ENCODE data around the gene C2CD4C. TPM values are rescaled to one million over a fixed set of nuclear protein-coding genes. Genes with fewer than 3 reads are reported as not detected.

Gene C2CD4C
- total RNA-seq, 2 donors from 2014 or later, result not detected

DNA sequence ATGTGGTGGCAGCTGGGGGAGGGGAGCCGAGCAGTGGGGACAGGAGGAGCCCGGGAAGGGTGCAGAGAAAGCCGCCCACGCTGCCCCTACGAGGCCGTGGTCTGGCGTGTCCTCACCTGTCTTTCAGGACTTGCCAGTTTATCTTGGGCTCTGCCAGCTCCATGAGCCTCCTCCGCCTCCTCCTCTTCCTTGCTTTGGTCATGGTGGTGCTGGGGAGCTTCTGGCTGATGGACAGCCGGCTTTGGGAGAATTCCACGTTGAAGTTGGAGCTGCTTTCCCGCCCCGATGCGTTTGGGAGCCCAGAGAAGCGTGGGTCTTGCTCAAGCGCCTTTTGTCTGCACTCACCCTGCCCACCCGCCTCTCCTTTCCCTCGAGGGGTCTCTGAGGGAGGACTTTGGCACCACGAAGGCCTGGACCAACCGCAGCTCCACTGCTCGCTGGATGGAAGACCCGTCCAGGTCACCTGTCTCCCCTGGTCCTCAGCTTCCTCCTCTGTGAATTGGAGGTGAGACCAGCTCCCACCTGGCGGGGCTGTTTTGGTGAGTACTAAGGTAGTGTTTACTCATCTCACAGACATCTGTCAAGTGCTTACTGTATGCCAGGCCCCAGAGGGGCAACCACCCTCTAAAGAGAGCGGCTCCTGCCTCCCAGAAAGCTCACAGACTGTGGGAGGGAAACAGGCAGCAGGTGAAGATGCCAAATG, 34.6 kb downstream of the C2CD4C start:
- Mint-ChIP-seq H3K4me3 (no peak overlapping the region), H3K4me1 (peaks cover 2% of the 10 kb centered on the region), H3K36me3 (ENCODE audit: low read depth) (peaks cover 2% of the 10 kb centered on the region), H3K27ac (no peak overlapping the region), H3K27me3 (peaks cover 37% of the 10 kb centered on the region)
- ATAC-seq, result no peak
- H3K9me3 ChIP-seq (ENCODE audit: control insufficient read depth, low read length, poor library complexity, severe bottlenecking), result no peaks in the 10 kb centered on the region
- DNase-seq, result no peak

- H3K9me3 ChIP-seq (ENCODE audit: control insufficient read depth, low read length, poor library complexity, severe bottlenecking), result no peaks in the 10 kb centered on the region
- H3K4me3 Mint-ChIP-seq, result no peak overlapping the region
- H3K4me1 Mint-ChIP-seq, result peaks cover 2% of the 10 kb centered on the region
- no peak overlapping the region for H3K27ac Mint-ChIP-seq
- H3K36me3 Mint-ChIP-seq (ENCODE audit: low read depth), result peaks cover 2% of the 10 kb centered on the region
- peaks cover 40% of the 10 kb centered on the region for H3K27me3 Mint-ChIP-seq
- DNase-seq (no peak), ATAC-seq (no peak)
Observed at GRCh38 chr19:373391-374182, 35.4 kb downstream of the C2CD4C start.

- H3K9me3 ChIP-seq (ENCODE audit: control insufficient read depth, low read length, poor library complexity, severe bottlenecking), result no peaks in the 10 kb centered on the region
- ATAC-seq (no peak), DNase-seq (no peak)
- H3K4me1 Mint-ChIP-seq, result no peaks in the 10 kb centered on the region
- H3K36me3 Mint-ChIP-seq (ENCODE audit: low read depth), result no peaks in the 10 kb centered on the region
- no peak overlapping the region for H3K4me3 Mint-ChIP-seq
- no peak overlapping the region for H3K27ac Mint-ChIP-seq
- H3K27me3 Mint-ChIP-seq, result peaks cover 44% of the 10 kb centered on the region
Observed at GRCh38 chr19:372306-372890, 36.5 kb downstream of the C2CD4C start.

- peaks cover 52% of the 10 kb centered on the region for H3K27me3 Mint-ChIP-seq
- H3K9me3 ChIP-seq (ENCODE audit: control insufficient read depth, low read length, poor library complexity, severe bottlenecking), result no peaks in the 10 kb centered on the region
- H3K27ac Mint-ChIP-seq, result no peak overlapping the region
- no peaks in the 10 kb centered on the region for H3K36me3 Mint-ChIP-seq (ENCODE audit: low read depth)
- no peaks in the 10 kb centered on the region for H3K4me1 Mint-ChIP-seq
- H3K4me3 Mint-ChIP-seq, result no peak overlapping the region
- ATAC-seq, result no peak
- DNase-seq, result no peak
Observed at GRCh38 chr19:371501-372168, 37.3 kb downstream of the C2CD4C start.

GRCh38 chr19:370641-371330, 38.2 kb downstream of the C2CD4C start:
- no peak for DNase-seq
- H3K4me1 Mint-ChIP-seq, result no peaks in the 10 kb centered on the region
- H3K9me3 ChIP-seq (ENCODE audit: control insufficient read depth, low read length, poor library complexity, severe bottlenecking), result no peaks in the 10 kb centered on the region
- no peak for ATAC-seq
- H3K4me3 Mint-ChIP-seq, result no peak overlapping the region
- no peaks in the 10 kb centered on the region for H3K36me3 Mint-ChIP-seq (ENCODE audit: low read depth)
- no peak overlapping the region for H3K27ac Mint-ChIP-seq
- peaks cover 55% of the 10 kb centered on the region for H3K27me3 Mint-ChIP-seq

DNA sequence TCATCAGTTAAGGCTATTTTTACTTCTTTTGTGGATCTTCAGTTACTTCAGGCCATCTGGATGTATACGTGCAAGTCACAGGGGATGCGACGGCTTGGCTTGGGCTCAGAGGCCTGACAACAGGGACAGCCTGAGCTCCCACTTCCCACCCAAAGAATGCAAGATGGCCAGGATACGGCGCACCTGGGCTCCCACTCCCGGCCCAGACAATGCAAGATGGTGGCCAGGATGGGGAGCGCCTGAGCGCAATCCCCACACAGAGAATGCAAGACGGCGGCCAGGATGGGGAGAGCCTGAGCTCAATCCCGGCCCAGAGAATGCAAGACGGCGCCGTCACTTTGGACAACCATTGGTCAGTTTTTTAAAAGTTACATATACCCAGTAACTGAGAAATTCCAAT, 39.1 kb downstream of the C2CD4C start:
- peaks cover 62% of the 10 kb centered on the region for H3K27me3 Mint-ChIP-seq
- no peaks in the 10 kb centered on the region for H3K36me3 Mint-ChIP-seq (ENCODE audit: low read depth)
- DNase-seq, result no peak
- H3K4me3 Mint-ChIP-seq, result no peak overlapping the region
- H3K4me1 Mint-ChIP-seq, result no peaks in the 10 kb centered on the region
- no peak overlapping the region for H3K27ac Mint-ChIP-seq
- no peak for ATAC-seq
- H3K9me3 ChIP-seq (ENCODE audit: control insufficient read depth, low read length, poor library complexity, severe bottlenecking), result no peaks in the 10 kb centered on the region

GRCh38 chr19:369256-369655, 39.7 kb downstream of the C2CD4C start:
- Mint-ChIP-seq H3K4me3 (no peak overlapping the region), H3K27me3 (peaks cover 65% of the 10 kb centered on the region), H3K4me1 (no peaks in the 10 kb centered on the region), H3K27ac (no peak overlapping the region), H3K36me3 (ENCODE audit: low read depth) (no peaks in the 10 kb centered on the region)
- no peaks in the 10 kb centered on the region for H3K9me3 ChIP-seq (ENCODE audit: control insufficient read depth, low read length, poor library complexity, severe bottlenecking)
- DNase-seq (no peak), ATAC-seq (no peak)

DNA sequence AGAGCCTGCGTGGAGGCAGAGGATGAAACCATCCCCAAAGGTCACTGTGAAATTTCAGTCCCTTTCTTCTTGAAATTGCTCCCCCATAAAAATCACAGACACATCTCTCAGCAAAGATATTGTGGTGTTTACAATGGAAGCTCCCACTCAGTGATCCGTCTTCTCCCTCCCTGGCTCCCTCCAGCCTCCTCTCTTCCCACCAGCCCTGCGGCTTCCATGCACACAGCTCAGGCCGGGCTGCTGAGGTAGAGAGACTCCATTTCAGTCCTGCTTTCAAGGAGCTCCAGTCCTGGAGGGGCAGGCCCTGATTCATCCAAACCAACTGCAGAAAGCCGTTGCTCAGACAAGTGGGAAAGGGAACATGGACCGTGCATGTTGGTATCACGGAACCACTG, 40.3 kb downstream of the C2CD4C start:
- ATAC-seq (no peak), DNase-seq (no peak)
- Mint-ChIP-seq H3K4me1 (no peaks in the 10 kb centered on the region), H3K27me3 (peaks cover 65% of the 10 kb centered on the region), H3K27ac (no peak overlapping the region), H3K4me3 (no peak overlapping the region), H3K36me3 (ENCODE audit: low read depth) (no peaks in the 10 kb centered on the region)
- H3K9me3 ChIP-seq (ENCODE audit: control insufficient read depth, low read length, poor library complexity, severe bottlenecking), result no peaks in the 10 kb centered on the region

DNA sequence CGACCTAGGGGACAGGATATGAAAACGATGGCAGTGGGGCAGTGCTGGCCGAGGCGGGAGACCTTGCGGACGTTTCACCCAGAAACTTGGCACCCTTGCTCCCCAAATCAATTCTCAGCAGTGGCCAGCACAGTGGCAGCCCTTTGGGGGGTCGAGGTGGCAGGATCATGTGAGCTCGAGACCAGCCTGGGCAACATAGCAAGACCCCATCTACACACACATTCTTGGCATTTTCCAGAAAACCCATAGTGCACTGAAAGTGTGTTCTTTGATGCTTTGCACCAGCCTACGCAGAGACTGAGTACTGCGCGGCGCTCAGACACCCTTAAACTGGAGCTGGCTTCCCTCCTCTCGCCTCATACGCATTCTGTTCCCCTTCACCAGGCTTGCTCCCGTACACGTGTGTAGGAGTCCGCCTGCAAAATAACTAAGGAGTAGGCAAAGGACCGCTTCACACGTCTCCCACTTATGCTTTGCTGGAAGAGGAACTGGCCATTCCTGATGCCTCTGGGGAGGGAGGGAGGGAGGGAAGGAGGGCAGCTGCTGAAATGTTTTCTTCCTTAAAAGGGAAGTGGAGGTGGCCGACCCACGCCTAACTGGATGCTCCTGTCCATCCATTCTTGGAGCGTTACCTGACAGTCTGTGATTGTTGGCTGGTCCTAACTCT, 40.9 kb downstream of the C2CD4C start:
- no peaks in the 10 kb centered on the region for H3K36me3 Mint-ChIP-seq (ENCODE audit: low read depth)
- no peak overlapping the region for H3K27ac Mint-ChIP-seq
- H3K27me3 Mint-ChIP-seq, result peaks cover 63% of the 10 kb centered on the region
- no peak for DNase-seq
- ATAC-seq, result no peak
- no peaks in the 10 kb centered on the region for H3K4me1 Mint-ChIP-seq
- H3K4me3 Mint-ChIP-seq, result no peak overlapping the region
- no peaks in the 10 kb centered on the region for H3K9me3 ChIP-seq (ENCODE audit: control insufficient read depth, low read length, poor library complexity, severe bottlenecking)

- H3K9me3 ChIP-seq (ENCODE audit: control insufficient read depth, low read length, poor library complexity, severe bottlenecking), result no peaks in the 10 kb centered on the region
- no peak for ATAC-seq
- H3K27ac Mint-ChIP-seq, result no peak overlapping the region
- no peak for DNase-seq
- peaks cover 62% of the 10 kb centered on the region for H3K27me3 Mint-ChIP-seq
- no peak overlapping the region for H3K4me3 Mint-ChIP-seq
- H3K4me1 Mint-ChIP-seq, result no peaks in the 10 kb centered on the region
- no peaks in the 10 kb centered on the region for H3K36me3 Mint-ChIP-seq (ENCODE audit: low read depth)
Observed at GRCh38 chr19:367561-367960, 41.4 kb downstream of the C2CD4C start.

- no peak overlapping the region for H3K4me3 Mint-ChIP-seq
- no peaks in the 10 kb centered on the region for H3K9me3 ChIP-seq (ENCODE audit: control insufficient read depth, low read length, poor library complexity, severe bottlenecking)
- H3K27me3 Mint-ChIP-seq, result peaks cover 58% of the 10 kb centered on the region
- ATAC-seq (no peak), DNase-seq (no peak)
- H3K4me1 Mint-ChIP-seq, result no peaks in the 10 kb centered on the region
- H3K27ac Mint-ChIP-seq, result no peak overlapping the region
- H3K36me3 Mint-ChIP-seq (ENCODE audit: low read depth), result no peaks in the 10 kb centered on the region
Observed at GRCh38 chr19:366951-367350, 42.0 kb downstream of the C2CD4C start.

- H3K9me3 ChIP-seq (ENCODE audit: control insufficient read depth, low read length, poor library complexity, severe bottlenecking), result no peaks in the 10 kb centered on the region
- H3K4me3 Mint-ChIP-seq, result no peak overlapping the region
- DNase-seq, result no peak
- H3K27me3 Mint-ChIP-seq, result peaks cover 51% of the 10 kb centered on the region
- H3K36me3 Mint-ChIP-seq (ENCODE audit: low read depth), result no peaks in the 10 kb centered on the region
- H3K4me1 Mint-ChIP-seq, result no peaks in the 10 kb centered on the region
- no peak overlapping the region for H3K27ac Mint-ChIP-seq
- ATAC-seq, result no peak
Observed at GRCh38 chr19:366205-366783, 42.7 kb downstream of the C2CD4C start.
